Daoy (cell line): ENCODE measurements around the gene PCP2. TPM values are rescaled to one million over a fixed set of nuclear protein-coding genes. Genes with fewer than 3 reads are reported as not detected.

Experiments used
- DNase-seq: peaks from one replicate; pipeline ENCODE4 v3.0.0-alpha.2; 2015; ENCODE audit warnings: low read depth
- total RNA-seq: library from RNA; depleted of rRNA; stranded (reverse); fragments of >200 nt; shearing (Covaris generic); gene quantifications from 2 replicates; pipeline ENCODE4 v1.2.3, GENCODE V29; 2014

PCP2 gene
- total RNA-seq, 1 experiment from 2014 or later = not detected

- DNase-seq = no peak
These were observed 28.4 kb upstream of the PCP2 start for GRCh38 chr19:7661744-7662538.

- DNase-seq = peak; percentile 28
These were observed 24.7 kb upstream of the PCP2 start for GRCh38 chr19:7658219-7658686.

- peak; percentile 25 for DNase-seq
These were observed 23.7 kb upstream of the PCP2 start for GRCh38 chr19:7657131-7657751.

DNA sequence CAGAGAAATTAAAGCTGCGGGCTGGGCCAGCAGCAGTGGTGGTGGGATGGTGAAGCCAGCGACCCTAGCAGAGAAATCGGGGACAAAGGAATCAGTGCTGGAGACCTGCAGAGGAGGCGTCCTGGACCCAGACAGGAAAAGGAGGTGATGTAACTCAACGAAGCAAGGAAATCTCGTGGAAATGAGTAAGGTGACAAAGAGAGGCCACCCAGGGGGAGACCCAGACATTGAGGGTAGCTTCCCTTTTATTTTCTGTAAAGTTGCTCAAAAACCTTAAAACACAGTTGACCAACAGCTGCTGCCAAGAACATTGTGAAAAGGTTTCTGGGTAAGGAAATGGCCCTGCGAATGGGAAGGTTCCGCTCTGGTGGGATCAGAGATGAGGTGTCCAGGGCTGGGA, 22.1 kb upstream of the PCP2 start:
- DNase-seq = no peak

- DNase-seq = peak; percentile 23
These were observed 20.9 kb upstream of the PCP2 start for GRCh38 chr19:7654401-7654800.

- peak; percentile 83 for DNase-seq
These were observed 18.6 kb upstream of the PCP2 start for GRCh38 chr19:7652061-7652641.

- DNase-seq = no peak
These were observed 16.6 kb upstream of the PCP2 start for GRCh38 chr19:7650148-7650547.

DNA sequence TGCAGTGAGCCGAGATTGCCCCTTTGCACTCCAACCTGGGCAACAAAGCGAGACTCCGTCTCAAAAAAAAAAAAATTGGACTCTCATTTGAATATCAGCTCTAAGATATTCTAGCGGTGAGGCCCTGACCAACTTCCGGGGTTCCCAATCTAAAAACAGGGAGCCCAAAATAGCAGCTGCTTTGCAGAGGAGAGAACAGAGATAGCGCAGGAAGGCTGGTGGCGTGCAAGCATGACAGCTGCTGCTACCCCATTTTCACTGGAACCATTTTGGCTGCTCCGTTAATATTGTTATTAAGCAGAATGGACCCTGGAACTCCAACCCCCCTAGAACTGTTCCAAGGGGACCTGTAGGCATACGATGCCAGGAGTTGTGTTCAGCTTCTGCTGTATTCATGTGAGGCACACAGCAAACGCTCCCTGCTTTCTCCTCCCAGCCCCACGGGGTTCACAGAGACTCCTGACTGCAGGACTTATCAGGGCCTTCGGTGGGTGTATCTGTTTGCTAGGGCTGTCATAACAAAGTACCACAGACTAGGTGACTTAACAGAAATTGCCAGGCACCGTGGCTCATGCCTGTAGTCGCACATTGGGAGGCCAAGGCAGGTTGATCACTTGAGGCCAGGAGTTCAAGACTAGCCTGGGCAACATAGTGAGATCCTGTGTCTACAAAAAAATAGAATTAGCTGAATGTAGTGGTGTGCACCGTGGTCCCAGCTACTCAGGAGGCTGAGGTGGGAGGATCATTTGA, 14.9 kb upstream of the PCP2 start:
- no peak for DNase-seq

DNA sequence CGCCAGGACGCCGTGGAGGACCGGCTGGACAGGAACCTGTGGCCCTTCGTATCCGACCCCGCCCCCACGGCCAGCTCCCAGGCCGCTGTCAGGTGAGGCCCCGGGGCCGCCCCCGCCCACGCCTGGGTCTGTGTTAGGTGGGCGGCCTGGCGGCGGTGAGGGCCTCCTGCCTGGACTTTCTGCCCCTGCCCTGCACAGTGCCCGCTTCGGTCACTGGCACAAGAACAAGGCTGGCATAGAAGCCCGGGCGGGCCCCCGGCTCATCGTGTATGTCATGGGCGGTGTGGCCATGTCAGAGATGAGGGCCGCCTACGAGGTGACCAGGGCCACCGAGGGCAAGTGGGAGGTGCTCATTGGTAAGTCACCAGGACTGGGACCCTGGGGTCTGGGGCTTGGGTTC, 13.6 kb upstream of the PCP2 start:
- no peak for DNase-seq

DNA sequence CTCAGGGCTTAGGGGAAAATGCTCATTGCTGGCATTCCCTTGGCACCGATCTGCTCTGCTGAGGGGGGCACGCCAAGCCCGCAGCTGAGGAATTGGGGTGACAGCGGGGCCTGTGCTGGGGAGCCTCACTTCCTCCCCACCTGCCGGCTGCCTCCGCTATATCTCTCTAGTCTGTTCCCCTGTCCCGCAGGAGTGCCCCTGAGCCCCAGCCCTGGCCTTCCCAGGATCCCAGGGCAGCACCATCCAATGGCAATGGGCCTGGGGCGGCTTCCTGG, 12.8 kb upstream of the PCP2 start:
- DNase-seq = no peak

- DNase-seq = no peak
These were observed 12.3 kb upstream of the PCP2 start for GRCh38 chr19:7645656-7646425.

DNA sequence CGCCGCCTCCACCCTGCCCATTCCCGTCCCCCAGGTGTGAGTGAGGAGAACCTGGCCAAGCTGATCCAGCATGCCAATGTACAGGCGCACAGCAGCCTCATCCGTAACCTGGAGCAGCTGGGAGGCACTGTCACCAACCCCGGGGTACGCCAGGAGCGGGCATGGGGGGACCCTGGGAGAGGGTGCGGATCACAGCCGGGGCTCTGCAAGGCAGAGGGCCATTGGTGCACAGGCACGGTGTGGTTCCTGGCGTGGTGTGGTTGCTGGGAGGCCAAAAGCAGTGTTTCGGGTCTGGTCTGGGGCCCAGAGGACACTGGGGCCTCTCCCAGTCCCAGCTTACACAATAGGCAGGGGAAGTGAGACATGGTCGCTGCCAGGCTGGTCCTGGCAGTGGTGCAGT, 11.6 kb upstream of the PCP2 start:
- DNase-seq = no peak

DNA sequence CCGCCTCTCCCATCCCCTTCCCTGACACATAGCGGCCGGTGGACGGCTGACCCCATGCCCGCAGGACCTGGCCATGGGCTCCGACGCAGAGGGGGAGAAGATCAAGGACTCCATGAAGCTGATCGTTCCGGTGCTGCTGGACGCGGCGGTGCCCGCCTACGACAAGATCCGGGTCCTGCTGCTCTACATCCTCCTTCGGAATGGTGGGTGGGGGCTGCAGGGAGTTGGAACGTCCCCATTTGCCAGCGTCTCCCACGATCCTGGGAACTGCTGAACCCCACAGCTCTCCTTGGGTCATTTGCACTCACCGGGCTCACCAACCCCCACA, 11.0 kb upstream of the PCP2 start:
- DNase-seq = no peak

DNA sequence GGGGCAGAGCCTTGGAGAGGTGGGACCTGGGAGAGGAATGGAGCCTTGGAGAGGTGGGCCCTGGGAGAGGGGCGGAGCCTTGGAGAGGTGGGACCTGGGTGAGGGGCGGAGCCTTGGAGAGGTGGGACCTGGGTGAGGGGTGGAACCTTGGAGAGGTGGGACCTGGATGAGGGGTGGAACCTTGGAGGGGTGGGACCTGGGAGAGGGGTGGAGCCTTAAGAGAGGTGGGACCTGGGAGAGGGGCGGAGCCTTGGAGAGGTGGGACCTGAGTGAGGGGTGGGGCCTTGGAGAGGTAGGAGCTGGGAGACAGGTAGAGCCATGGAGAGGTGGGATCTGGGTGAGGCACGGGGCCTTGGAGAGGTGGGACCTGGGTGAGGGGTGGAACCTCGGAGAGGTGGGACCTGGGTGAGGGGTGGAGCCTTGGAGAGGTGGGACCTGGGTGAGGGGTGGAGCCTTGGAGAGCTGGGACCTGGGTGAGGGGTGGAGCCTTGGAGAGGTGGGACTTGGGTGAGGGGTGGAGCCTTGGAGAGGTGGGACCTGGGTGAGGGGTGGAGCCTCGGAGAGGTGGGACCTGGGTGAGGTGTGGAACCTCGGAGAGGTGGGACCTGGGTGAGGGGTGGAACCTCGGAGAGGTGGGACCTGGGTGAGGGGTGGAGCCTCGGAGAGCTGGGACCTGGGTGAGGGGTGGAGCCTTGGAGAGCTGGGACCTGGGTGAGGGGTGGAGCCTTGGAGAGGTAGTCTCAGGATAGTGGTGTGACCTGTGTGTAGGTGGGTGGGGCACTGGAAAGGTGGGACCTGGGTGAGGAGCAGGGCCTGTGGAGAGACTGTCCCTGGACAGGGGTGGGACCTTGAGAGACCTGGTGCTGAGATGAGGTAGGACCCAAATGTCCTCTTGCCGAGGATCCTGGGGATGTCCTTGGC, 10.4 kb upstream of the PCP2 start:
- peak; percentile 35 for DNase-seq

- DNase-seq = no peak
These were observed 9.5 kb upstream of the PCP2 start for GRCh38 chr19:7643031-7643415.

- DNase-seq = no peak
These were observed 8.9 kb upstream of the PCP2 start for GRCh38 chr19:7642295-7643030.

DNA sequence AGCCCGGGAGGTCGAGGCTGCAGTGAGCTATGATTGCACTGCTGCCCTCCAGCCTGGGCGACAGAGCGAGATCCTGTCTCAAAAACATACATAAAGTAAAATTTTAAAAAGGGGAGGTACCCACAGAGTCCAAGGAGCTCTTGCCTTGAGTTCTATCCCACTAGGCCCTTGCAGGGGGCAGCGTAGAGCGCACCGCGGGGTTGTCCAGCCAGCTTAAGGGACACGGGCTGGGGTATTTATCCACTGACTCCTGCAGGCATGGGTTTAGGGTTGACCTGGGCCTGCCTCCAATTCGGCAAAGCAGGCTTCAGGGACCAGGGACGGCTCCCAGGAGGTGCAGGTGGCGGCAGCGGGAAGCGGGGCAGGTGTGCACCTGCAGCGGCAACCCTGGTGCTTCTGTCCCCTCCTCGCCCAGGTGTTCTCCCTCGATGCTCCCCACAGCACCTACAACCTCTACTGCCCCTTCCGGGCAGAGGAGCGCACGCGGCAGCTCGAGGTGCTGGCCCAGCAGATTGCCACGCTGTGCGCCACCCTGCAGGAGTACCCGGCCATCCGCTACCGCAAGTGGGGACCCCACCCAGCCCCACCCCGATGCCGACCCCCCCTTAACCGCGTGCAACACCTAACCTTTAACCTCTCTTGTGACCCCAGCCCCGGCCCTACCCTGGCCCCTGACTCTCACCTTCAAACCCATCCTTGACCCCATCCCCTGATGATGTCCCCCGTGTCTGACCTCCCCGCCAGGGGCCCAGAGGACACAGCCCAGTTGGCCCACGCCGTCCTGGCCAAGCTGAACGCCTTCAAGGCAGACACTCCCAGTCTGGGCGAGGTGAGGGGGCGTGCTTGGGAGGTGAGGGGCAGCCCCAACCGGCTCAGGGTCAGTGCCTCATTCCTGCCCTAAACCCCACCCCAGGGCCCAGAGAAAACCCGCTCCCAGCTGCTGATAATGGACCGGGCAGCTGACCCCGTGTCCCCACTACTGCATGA, 8.1 kb upstream of the PCP2 start:
- no peak for DNase-seq

GRCh38 chr19:7640803-7641202, 7.3 kb upstream of the PCP2 start:
- no peak for DNase-seq

GRCh38 chr19:7639863-7640348, 6.4 kb upstream of the PCP2 start:
- DNase-seq = no peak
